Measurements from ENCODE around the gene ABHD17B. TPM values are rescaled to one million over a fixed set of nuclear protein-coding genes. Genes with fewer than 3 reads are reported as not detected.

The ABHD17B gene
- total RNA-seq, 6 donors from 2014 or later: 3.9 to 27.3 (median 12.8) TPM

DNA sequence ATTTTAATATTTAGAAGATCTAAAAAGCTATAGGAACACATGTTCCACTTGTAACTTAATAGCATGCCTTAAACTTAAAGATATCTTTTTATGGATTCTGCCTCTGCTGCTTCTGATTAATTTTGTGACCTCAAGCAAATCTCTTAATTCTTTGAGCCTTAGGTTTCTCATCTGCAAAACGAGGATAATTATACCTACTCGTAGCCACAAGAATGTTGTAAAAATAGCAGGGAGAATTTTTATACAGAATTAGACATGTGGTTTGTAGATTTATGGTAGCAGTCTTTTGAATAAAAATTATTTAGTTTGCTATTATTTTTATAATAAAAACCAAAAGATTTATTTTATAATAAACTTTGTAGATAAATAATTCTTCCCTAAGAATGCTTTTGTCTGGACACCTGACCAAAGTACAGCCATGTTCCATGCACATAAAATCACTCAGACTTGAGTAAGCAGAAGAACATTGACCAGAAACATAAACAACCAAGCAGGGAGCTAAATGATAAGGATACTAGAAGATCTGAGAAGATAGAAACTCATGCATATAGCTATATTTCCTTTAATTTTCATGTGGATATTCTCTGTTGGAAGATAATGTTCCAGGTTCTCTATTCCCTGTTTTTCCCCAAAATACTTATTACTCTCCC, 18.9 kb upstream of the ABHD17B start:
- Histone ChIP-seq H3K4me3 (no peak overlapping the region), H3K36me3 (no peaks in the 10 kb centered on the region), H3K27ac (no peak overlapping the region), H3K27me3 (no peaks in the 10 kb centered on the region), H3K4me1 (no peaks in the 10 kb centered on the region), H3K9me3 (no peaks in the 10 kb centered on the region)
- ATAC-seq (ENCODE audit: low FRiP score in 2 of 2) (no peak), DNase-seq (no peak)
- no peak for TF ChIP-seq EP300 (IDR thresholded peaks at IDR 0.05)
- no peak for TF ChIP-seq POLR2AphosphoS5 (IDR thresholded peaks at IDR 0.05)
- no peak for TF ChIP-seq POLR2A (IDR thresholded peaks at IDR 0.05)
- TF ChIP-seq, protein P1, sequence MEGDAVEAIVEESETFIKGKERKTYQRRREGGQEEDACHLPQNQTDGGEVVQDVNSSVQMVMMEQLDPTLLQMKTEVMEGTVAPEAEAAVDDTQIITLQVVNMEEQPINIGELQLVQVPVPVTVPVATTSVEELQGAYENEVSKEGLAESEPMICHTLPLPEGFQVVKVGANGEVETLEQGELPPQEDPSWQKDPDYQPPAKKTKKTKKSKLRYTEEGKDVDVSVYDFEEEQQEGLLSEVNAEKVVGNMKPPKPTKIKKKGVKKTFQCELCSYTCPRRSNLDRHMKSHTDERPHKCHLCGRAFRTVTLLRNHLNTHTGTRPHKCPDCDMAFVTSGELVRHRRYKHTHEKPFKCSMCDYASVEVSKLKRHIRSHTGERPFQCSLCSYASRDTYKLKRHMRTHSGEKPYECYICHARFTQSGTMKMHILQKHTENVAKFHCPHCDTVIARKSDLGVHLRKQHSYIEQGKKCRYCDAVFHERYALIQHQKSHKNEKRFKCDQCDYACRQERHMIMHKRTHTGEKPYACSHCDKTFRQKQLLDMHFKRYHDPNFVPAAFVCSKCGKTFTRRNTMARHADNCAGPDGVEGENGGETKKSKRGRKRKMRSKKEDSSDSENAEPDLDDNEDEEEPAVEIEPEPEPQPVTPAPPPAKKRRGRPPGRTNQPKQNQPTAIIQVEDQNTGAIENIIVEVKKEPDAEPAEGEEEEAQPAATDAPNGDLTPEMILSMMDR (IDR thresholded peaks at IDR 0.05): no peak
- WGBS, 2 donors: 73 to 75% methylated on average over 2 of the region's 2 CpGs

DNA sequence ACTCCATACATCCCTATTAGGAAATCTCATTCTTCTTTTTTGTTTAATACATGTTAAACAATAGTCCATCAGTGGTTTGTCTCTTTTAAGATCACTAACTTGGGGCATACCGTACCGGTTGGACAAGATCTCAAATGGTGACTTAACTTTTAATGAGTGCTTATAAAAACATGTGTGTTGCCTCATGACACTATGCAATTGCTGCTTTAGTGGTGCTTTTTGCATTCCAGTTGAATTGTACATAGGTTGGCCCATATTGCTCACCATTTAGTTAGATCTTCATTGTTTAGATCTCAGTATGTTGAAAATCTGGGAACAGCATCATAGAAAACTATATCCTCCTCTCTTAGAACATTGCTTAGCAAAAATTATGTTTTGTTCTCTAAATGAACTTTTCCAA, 18.2 kb upstream of the ABHD17B start:
- Histone ChIP-seq H3K27me3 (no peaks in the 10 kb centered on the region), H3K27ac (no peak overlapping the region), H3K9me3 (no peaks in the 10 kb centered on the region), H3K36me3 (no peaks in the 10 kb centered on the region), H3K4me1 (no peaks in the 10 kb centered on the region), H3K4me3 (no peak overlapping the region)
- 72 to 85% methylated on average over 2 of the region's 2 CpGs for WGBS, 2 donors
- TF ChIP-seq, protein P1 (IDR thresholded peaks at IDR 0.05): no peak
- TF ChIP-seq EP300 (IDR thresholded peaks at IDR 0.05): no peak
- TF ChIP-seq POLR2AphosphoS5 (IDR thresholded peaks at IDR 0.05): no peak
- no peak for TF ChIP-seq POLR2A (IDR thresholded peaks at IDR 0.05)
- ATAC-seq (ENCODE audit: low FRiP score in 2 of 2) (no peak), DNase-seq (no peak)

DNA sequence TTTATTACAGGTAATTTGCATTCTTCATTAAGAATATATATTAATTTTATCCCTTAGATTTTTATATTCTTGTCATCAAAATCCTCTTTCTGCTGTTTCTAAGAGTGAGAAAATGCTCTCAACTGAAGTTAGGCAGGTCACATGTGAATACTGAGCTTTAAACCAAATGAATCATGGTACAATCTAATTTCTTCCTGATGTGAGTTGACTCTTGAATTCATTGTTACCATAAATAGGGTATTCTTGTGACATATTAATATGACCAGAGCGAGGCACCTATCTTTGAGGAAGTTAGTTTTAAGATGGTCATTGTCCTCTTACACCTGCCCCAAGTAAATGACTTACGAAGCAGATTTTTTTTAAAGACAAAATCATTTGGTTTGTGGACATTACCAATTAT, 17.8 kb upstream of the ABHD17B start:
- no peak overlapping the region for H3K27ac ChIP-seq
- TF ChIP-seq POLR2A (IDR thresholded peaks at IDR 0.05) (no peak), EP300 (IDR thresholded peaks at IDR 0.05) (no peak), POLR2AphosphoS5 (IDR thresholded peaks at IDR 0.05) (no peak)
- TF ChIP-seq, protein P1 (IDR thresholded peaks at IDR 0.05): no peak

DNA sequence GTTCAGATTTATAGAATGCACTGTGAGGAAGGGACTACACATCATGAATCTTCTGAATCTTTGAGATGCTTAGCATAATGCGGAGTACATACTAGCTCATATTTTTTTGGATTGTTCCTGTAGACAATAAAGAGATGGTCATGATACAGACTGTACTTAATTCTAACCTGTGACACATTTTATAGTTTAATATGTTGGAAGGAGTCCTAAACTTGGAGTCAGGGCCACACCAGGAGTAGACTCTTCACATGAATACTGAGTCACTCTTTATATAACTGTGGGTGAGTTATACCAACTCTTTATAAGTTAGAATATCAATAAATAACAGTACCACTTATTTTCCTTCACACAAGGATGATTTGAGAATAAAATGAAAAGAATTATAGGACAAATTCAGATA, 17.4 kb upstream of the ABHD17B start:
- no peak for ATAC-seq (ENCODE audit: low FRiP score in 2 of 2)
- WGBS, 2 donors: 84 to 97% methylated on average over 1 of the region's 1 CpG

More for the DNA sequence above, 17.8 kb upstream of the ABHD17B start:
- ATAC-seq (ENCODE audit: low FRiP score in 2 of 2): no peak
- Histone ChIP-seq H3K4me1 (no peaks in the 10 kb centered on the region), H3K27me3 (no peaks in the 10 kb centered on the region), H3K4me3 (no peak overlapping the region), H3K36me3 (no peaks in the 10 kb centered on the region), H3K9me3 (no peaks in the 10 kb centered on the region)
- no peak for DNase-seq
- WGBS, 2 donors: 84 to 90% methylated on average over 2 of the region's 2 CpGs

More for the DNA sequence above, 17.4 kb upstream of the ABHD17B start:
- Histone ChIP-seq H3K27ac (no peak overlapping the region), H3K4me1 (no peaks in the 10 kb centered on the region), H3K4me3 (no peak overlapping the region), H3K27me3 (no peaks in the 10 kb centered on the region), H3K9me3 (no peaks in the 10 kb centered on the region), H3K36me3 (no peaks in the 10 kb centered on the region)
- DNase-seq: no peak
- TF ChIP-seq, protein P1 (IDR thresholded peaks at IDR 0.05): no peak
- TF ChIP-seq POLR2A (IDR thresholded peaks at IDR 0.05) (no peak), POLR2AphosphoS5 (IDR thresholded peaks at IDR 0.05) (no peak), EP300 (IDR thresholded peaks at IDR 0.05) (no peak)

Data from upper lobe of left lung (tissue), 6 donors.